Left ventricle myocardium inferior (tissue), 1 donor: ENCODE data around the gene TRIM28. TPM values are rescaled to one million over a fixed set of nuclear protein-coding genes. Genes with fewer than 3 reads are reported as not detected.

Source experiments
- DNase-seq: peaks from one replicate; pipeline ENCODE4 v3.0.0-alpha.2; 2020
- H3K27ac ChIP-seq: fragments of 200-600 bp; replicated peaks from 2 replicates; pipeline ENCODE4 v1.8.0; 2021
- H3K27me3 ChIP-seq: fragments of 200-600 bp; 2 replicates; pipeline ENCODE4 v1.8.0; 2021; ENCODE audit warnings: low read depth
- H3K36me3 ChIP-seq: fragments of 200-600 bp; 2 replicates; pipeline ENCODE4 v1.8.0; 2021
- H3K4me1 ChIP-seq: fragments of 200-600 bp; 2 replicates; pipeline ENCODE4 v1.8.0; 2021
- H3K4me3 ChIP-seq: fragments of 200-600 bp; 2 replicates; pipeline ENCODE4 v1.8.0; 2021; ENCODE audit warnings: mild to moderate bottlenecking, moderate library complexity
- H3K9me3 ChIP-seq: fragments of 200-600 bp; replicated peaks from 2 replicates; pipeline ENCODE4 v1.8.0; 2021
- intact Hi-C: fragments of 100-400 bp; cut with micrococcal nuclease; formaldehyde crosslinking; loops from one replicate; pipeline ENCODE4 v1.11.0; 2022
- total RNA-seq: library from RNA; stranded (reverse); fragmentation: NEBNext Ultra II Directional; extraction: Animal tissue kit (Norgen Biotek cat#: 25700); gene quantifications from one replicate; pipeline ENCODE4 v1.2.1, GENCODE V29; 2021
- TF ChIP-seq, protein P1 (sequence below): fragments of 200-600 bp; IDR thresholded peaks from 2 replicates; pipeline ENCODE4 v1.8.0; 2021; ENCODE audit warnings: antibody characterized with exemption, mild to moderate bottlenecking, borderline replicate concordance
- donor health status: DM: no; HTN: yes; CAD: no; lungs with severe emphysema.

Gene TRIM28
- total RNA-seq, 1 donor from 2014 or later, result 136 TPM

- peak; percentile 23 for DNase-seq
- peak overlapping the region; percentile 42 for H3K27ac ChIP-seq
Measured at GRCh38 chr19:58563034-58563573, 19.2 kb downstream of the TRIM28 start.

GRCh38 chr19:58563823-58564222, 20.0 kb downstream of the TRIM28 start:
- peaks cover 14% of the 10 kb centered on the region for H3K36me3 ChIP-seq
- no peak overlapping the region for H3K27ac ChIP-seq
- no peaks in the 10 kb centered on the region for H3K27me3 ChIP-seq
- TF ChIP-seq, protein P1, sequence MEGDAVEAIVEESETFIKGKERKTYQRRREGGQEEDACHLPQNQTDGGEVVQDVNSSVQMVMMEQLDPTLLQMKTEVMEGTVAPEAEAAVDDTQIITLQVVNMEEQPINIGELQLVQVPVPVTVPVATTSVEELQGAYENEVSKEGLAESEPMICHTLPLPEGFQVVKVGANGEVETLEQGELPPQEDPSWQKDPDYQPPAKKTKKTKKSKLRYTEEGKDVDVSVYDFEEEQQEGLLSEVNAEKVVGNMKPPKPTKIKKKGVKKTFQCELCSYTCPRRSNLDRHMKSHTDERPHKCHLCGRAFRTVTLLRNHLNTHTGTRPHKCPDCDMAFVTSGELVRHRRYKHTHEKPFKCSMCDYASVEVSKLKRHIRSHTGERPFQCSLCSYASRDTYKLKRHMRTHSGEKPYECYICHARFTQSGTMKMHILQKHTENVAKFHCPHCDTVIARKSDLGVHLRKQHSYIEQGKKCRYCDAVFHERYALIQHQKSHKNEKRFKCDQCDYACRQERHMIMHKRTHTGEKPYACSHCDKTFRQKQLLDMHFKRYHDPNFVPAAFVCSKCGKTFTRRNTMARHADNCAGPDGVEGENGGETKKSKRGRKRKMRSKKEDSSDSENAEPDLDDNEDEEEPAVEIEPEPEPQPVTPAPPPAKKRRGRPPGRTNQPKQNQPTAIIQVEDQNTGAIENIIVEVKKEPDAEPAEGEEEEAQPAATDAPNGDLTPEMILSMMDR, result no peak
- DNase-seq, result peak; percentile 8
- intact Hi-C loops, result no loop called here
- peaks cover 43% of the 10 kb centered on the region for H3K4me1 ChIP-seq
- H3K4me3 ChIP-seq, result no peak overlapping the region
- no peaks in the 10 kb centered on the region for H3K9me3 ChIP-seq

More at GRCh38 chr19:58563034-58563573, 19.2 kb downstream of the TRIM28 start:
- H3K27me3 ChIP-seq, result no peaks in the 10 kb centered on the region
- peak overlapping the region; percentile 63 for H3K4me3 ChIP-seq
- no peaks in the 10 kb centered on the region for H3K9me3 ChIP-seq
- intact Hi-C loops, result no loop called here
- TF ChIP-seq, protein P1, result no peak
- H3K4me1 ChIP-seq, result peaks cover 46% of the 10 kb centered on the region
- H3K36me3 ChIP-seq, result peaks cover 10% of the 10 kb centered on the region

DNA sequence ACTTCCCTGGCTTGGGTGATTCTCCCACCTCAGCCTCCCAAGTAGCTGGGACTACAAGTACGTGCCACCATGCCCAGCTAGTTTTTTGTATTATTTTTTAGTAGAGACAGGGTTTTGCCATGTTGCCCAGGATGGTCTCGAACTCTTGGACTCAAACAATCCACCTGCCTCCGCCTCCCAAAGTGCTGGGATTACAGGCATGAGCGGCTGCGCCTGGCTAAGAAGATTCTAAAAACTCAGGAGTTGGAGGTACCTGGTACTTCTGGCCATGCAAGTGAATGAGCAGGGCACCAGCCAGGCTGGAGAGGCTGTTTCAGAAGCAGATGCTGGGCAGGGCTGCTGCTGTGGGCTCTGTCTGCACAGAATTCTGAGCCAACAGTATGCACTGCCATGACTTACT, 23.1 kb downstream of the TRIM28 start:
- Histone ChIP-seq H3K9me3 (no peaks in the 10 kb centered on the region), H3K27me3 (no peaks in the 10 kb centered on the region), H3K4me3 (no peak overlapping the region), H3K27ac (no peak overlapping the region), H3K36me3 (peaks cover 36% of the 10 kb centered on the region), H3K4me1 (peaks cover 24% of the 10 kb centered on the region)
- intact Hi-C loops, result no loop called here
- DNase-seq, result no peak
- TF ChIP-seq, protein P1, result no peak

DNA sequence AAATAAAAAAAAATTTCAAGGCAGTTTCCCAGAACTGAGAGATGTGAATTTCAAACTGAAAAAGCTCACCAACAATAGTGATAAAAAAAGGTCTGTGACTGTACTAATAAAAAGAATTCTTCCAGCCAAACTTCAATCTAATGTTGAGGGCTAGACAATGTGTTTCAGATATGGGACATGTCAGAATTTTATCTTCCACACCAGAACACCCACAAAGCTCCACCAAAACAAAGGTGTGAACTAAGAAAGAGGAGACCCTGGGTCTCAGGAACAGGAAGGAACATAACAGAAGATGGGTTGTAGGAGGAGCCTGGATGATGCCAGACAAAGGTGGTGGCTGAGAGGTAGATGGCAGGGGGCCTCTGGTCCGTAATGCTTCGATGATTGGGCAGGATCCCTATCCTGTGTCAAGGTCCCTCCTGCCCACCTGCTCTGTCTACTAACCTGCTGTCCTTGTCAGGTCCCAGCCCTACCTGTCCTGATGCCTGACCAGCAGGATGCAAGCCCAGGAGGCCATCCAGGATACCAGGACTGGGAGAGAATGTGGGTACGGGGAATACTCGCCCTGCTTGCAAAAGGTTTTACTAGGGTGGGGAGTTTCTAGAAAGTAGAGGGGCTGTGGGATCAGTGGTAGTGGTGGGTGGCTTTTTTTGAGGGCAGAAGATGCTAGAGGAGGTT, 24.7 kb downstream of the TRIM28 start:
- Histone ChIP-seq H3K9me3 (no peaks in the 10 kb centered on the region), H3K36me3 (peaks cover 36% of the 10 kb centered on the region), H3K4me3 (no peak overlapping the region), H3K4me1 (peaks cover 18% of the 10 kb centered on the region), H3K27me3 (no peaks in the 10 kb centered on the region), H3K27ac (no peak overlapping the region)
- DNase-seq, result no peak
- intact Hi-C loops, result no loop called here
- TF ChIP-seq, protein P1, result no peak

GRCh38 chr19:58569191-58569942, 25.5 kb downstream of the TRIM28 start:
- Histone ChIP-seq H3K27ac (no peak overlapping the region), H3K9me3 (no peaks in the 10 kb centered on the region), H3K36me3 (peaks cover 36% of the 10 kb centered on the region), H3K4me3 (no peak overlapping the region), H3K4me1 (peaks cover 25% of the 10 kb centered on the region), H3K27me3 (no peaks in the 10 kb centered on the region)
- intact Hi-C loops, result no loop called here
- TF ChIP-seq, protein P1, result no peak
- DNase-seq, result no peak
